Upper lobe of left lung (tissue), 6 donors: ENCODE data around the gene PRSS2. TPM values are rescaled to one million over a fixed set of nuclear protein-coding genes. Genes with fewer than 3 reads are reported as not detected.
A peak's percentile ranks its signal among the peaks of the same experiment; 100 is the strongest.

Experiments
- ATAC-seq, 2 donors: fragments of 200-7000 bp; cut with Tn5 transposase; one replicate each; pipeline ENCODE4 v1.9.1; 2022; ENCODE audit warnings: mild to moderate bottlenecking in 2 of 2, moderate library complexity in 2 of 2; ENCODE audit not compliant: low FRiP score in 2 of 2
- DNase-seq, 2 donors: peaks; one replicate each; pipeline ENCODE4 v3.0.0-alpha.2; 2019 to 2020
- H3K27ac ChIP-seq, 4 donors: fragments of 200-600 bp; sonication (generic); one replicate each; pipeline ENCODE4 v1.5.1; 2016 to 2019
- H3K27me3 ChIP-seq, 4 donors: fragments of 200-600 bp; sonication (generic); one replicate each; pipeline ENCODE4 v1.5.1; 2017 to 2019
- H3K36me3 ChIP-seq, 4 donors: fragments of 200-600 bp; sonication (generic); one replicate each; pipeline ENCODE4 v1.5.1; 2016 to 2019
- H3K4me1 ChIP-seq, 4 donors: fragments of 200-600 bp; sonication (generic); one replicate each; pipeline ENCODE4 v1.5.1; 2018 to 2019
- H3K4me3 ChIP-seq, 4 donors: fragments of 200-600 bp; sonication (generic); one replicate each; pipeline ENCODE4 v1.5.1; 2017 to 2019; ENCODE audit warnings: mild to moderate bottlenecking in 2 of 4, moderate library complexity in 1 of 4
- H3K9me3 ChIP-seq, 4 donors: fragments of 200-600 bp; sonication (generic); one replicate each; pipeline ENCODE4 v1.5.1; 2018 to 2019
- EP300 ChIP-seq, 4 donors: sonication (generic); formaldehyde crosslinking; IDR thresholded peaks; one replicate each; pipeline ENCODE4 v1.5.1; 2017; ENCODE audit warnings: antibody characterized with exemption in 4 of 4, control low read depth in 2 of 4
- POLR2A ChIP-seq, 4 donors: fragments of 450-650 bp; IDR thresholded peaks; one replicate each; pipeline ENCODE4 v1.5.1; 2016 to 2017; ENCODE audit warnings: antibody characterized with exemption in 4 of 4, mild to moderate bottlenecking in 2 of 4
- POLR2AphosphoS5 ChIP-seq, 2 donors: sonication (generic); formaldehyde crosslinking; IDR thresholded peaks; one replicate each; pipeline ENCODE4 v1.5.1; 2017; ENCODE audit warnings: antibody characterized with exemption in 2 of 2
- whole genome bisulfite sequencing, 2 donors: methylation state at CpG; one replicate each; pipeline ENCODE4 v1.1.5; 2017 to 2018; 5-methylcytosine and 5-hydroxymethylcytosine counted together
- total RNA-seq, 6 donors: library from RNA; depleted of rRNA in 4 of 6; stranded (reverse); fragments of >200 nt in 4 of 6; gene quantifications; one replicate each; pipeline versions ENCODE4 v1.1.0 to v1.2.1, GENCODE V29; 2016 to 2021
- TF ChIP-seq, protein P1 (sequence below), 6 experiments: fragments of 450-650 bp in 4 of 6; fragments of 200-600 bp in 2 of 6; sonication (generic) in 2 of 6; IDR thresholded peaks; one replicate each; pipeline ENCODE4 v1.5.1; 2016 to 2019; ENCODE audit warnings: antibody characterized with exemption in 6 of 6
- donor health status: DM: no; HTN: no; CAD: no; lungs with moderate emphysema.
- donor health status: DM: no; HTN: yes; CAD: no; lungs with severe emphysema.

The PRSS2 gene
- total RNA-seq, 6 donors from 2014 or later: 34.2 to 64.5 TPM; not detected in 4

DNA sequence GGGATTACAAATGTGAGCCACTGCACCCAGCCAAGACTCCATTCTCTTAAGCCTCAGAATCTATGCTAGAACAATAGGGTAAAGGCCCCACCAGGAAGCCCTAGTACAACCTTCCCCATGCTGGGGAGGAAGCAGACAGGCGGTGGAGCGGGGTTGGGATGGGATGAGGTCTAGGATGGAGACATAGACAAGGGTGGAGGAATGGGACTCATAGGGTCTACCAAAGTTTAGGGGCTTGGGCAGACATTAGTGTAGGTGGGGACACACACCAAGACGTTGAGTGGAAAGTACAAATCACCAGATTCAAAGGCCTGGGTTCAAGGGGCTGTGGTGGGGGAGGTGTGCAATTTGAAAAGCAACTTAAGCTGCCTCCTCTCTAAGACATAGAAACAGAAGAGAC lies 19.3 kb downstream of the PRSS2 start:
- no peaks in the 10 kb centered on the region for H3K27me3 ChIP-seq
- DNase-seq (no peak), ATAC-seq (no peak)
- H3K9me3 ChIP-seq: no peaks in the 10 kb centered on the region
- peak overlapping the region in 1 of 4 donors; percentile 10 for H3K4me3 ChIP-seq
- WGBS, 2 donors: 80 to 81% methylated on average over 3 of the region's 3 CpGs
- H3K27ac ChIP-seq: no peak overlapping the region
- H3K4me1 ChIP-seq: no peaks in the 10 kb centered on the region
- H3K36me3 ChIP-seq: no peaks in the 10 kb centered on the region
- TF ChIP-seq EP300 (IDR thresholded peaks at IDR 0.05) (no peak), POLR2AphosphoS5 (IDR thresholded peaks at IDR 0.05) (no peak), POLR2A (IDR thresholded peaks at IDR 0.05) (no peak)
- TF ChIP-seq, protein P1, sequence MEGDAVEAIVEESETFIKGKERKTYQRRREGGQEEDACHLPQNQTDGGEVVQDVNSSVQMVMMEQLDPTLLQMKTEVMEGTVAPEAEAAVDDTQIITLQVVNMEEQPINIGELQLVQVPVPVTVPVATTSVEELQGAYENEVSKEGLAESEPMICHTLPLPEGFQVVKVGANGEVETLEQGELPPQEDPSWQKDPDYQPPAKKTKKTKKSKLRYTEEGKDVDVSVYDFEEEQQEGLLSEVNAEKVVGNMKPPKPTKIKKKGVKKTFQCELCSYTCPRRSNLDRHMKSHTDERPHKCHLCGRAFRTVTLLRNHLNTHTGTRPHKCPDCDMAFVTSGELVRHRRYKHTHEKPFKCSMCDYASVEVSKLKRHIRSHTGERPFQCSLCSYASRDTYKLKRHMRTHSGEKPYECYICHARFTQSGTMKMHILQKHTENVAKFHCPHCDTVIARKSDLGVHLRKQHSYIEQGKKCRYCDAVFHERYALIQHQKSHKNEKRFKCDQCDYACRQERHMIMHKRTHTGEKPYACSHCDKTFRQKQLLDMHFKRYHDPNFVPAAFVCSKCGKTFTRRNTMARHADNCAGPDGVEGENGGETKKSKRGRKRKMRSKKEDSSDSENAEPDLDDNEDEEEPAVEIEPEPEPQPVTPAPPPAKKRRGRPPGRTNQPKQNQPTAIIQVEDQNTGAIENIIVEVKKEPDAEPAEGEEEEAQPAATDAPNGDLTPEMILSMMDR (IDR thresholded peaks at IDR 0.05): no peak

DNA sequence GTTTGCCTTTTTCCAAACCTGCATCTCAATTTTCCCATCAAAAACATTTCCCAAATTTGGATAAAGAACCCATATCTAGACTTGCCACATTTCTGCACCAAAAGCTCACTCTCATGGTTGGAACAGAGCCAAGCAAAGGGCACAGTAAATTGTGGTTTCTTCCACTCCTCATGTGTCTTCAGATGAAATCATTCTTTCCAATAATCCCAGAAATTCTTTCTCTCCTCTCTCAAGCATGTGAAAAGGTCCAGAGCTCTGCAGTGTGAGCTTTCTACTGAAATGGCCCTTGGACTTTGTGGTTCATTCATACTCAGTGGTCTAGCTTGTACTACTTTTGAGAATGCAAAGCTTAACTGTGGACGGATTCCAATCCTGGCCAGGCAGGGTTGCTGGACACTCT lies 19.8 kb downstream of the PRSS2 start:
- Histone ChIP-seq H3K9me3 (no peaks in the 10 kb centered on the region), H3K4me1 (no peaks in the 10 kb centered on the region)
- 75 to 90% methylated on average over 1 of the region's 1 CpG for whole genome bisulfite sequencing, 2 donors

DNA sequence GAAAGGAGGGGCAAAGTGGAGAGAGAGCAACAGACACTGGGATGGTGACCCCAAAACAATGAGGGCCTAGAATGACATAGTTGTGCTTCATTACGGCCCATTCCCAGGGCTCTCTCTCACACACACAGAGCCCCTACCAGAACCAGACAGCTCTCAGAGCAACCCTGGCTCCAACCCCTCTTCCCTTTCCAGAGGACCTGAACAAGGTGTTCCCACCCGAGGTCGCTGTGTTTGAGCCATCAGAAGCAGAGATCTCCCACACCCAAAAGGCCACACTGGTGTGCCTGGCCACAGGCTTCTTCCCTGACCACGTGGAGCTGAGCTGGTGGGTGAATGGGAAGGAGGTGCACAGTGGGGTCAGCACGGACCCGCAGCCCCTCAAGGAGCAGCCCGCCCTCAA lies 20.7 kb downstream of the PRSS2 start:
- no peaks in the 10 kb centered on the region for H3K36me3 ChIP-seq
- peaks cover 2 to 5% (median 4%) of the 10 kb centered on the region in 4 donors for H3K4me1 ChIP-seq
- H3K4me3 ChIP-seq: no peak overlapping the region
- DNase-seq: peak in 1 of 2 donors; percentile 36
- WGBS, 2 donors: 89 to 94% methylated on average over 4 to 6 of the region's 7 CpGs
- H3K27me3 ChIP-seq: peaks cover 0 to 8% (median 2%) of the 10 kb centered on the region in 4 donors
- TF ChIP-seq POLR2A (IDR thresholded peaks at IDR 0.05) (no peak), EP300 (IDR thresholded peaks at IDR 0.05) (no peak), POLR2AphosphoS5 (IDR thresholded peaks at IDR 0.05) (no peak)
- TF ChIP-seq, protein P1 (IDR thresholded peaks at IDR 0.05): no peak
- no peaks in the 10 kb centered on the region for H3K9me3 ChIP-seq
- no peak overlapping the region for H3K27ac ChIP-seq
- no peak for ATAC-seq

More for the DNA sequence above, 19.8 kb downstream of the PRSS2 start:
- TF ChIP-seq, protein P1 (IDR thresholded peaks at IDR 0.05): no peak
- no peak for TF ChIP-seq EP300 (IDR thresholded peaks at IDR 0.05)
- no peak for TF ChIP-seq POLR2A (IDR thresholded peaks at IDR 0.05)
- TF ChIP-seq POLR2AphosphoS5 (IDR thresholded peaks at IDR 0.05): no peak
- peaks cover 0 to 2% (median 0%) of the 10 kb centered on the region in 4 donors for H3K27me3 ChIP-seq
- H3K36me3 ChIP-seq: no peaks in the 10 kb centered on the region
- no peak for DNase-seq
- no peak overlapping the region for H3K27ac ChIP-seq
- no peak overlapping the region for H3K4me3 ChIP-seq
- ATAC-seq: no peak

DNA sequence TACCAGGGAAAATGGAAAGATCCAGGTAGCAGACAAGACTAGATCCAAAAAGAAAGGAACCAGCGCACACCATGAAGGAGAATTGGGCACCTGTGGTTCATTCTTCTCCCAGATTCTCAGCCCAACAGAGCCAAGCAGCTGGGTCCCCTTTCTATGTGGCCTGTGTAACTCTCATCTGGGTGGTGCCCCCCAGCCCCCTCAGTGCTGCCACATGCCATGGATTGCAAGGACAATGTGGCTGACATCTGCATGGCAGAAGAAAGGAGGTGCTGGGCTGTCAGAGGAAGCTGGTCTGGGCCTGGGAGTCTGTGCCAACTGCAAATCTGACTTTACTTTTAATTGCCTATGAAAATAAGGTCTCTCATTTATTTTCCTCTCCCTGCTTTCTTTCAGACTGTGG lies 21.4 kb downstream of the PRSS2 start:
- Histone ChIP-seq H3K9me3 (no peaks in the 10 kb centered on the region), H3K4me3 (no peak overlapping the region), H3K4me1 (peaks cover 8 to 11% (median 10%) of the 10 kb centered on the region in 4 donors), H3K27ac (no peak overlapping the region), H3K27me3 (peaks cover 0 to 15% (median 8%) of the 10 kb centered on the region in 4 donors), H3K36me3 (no peaks in the 10 kb centered on the region)
- 62 to 64% methylated on average over 1 of the region's 1 CpG for WGBS, 2 donors
- TF ChIP-seq EP300 (IDR thresholded peaks at IDR 0.05): no peak
- TF ChIP-seq, protein P1 (IDR thresholded peaks at IDR 0.05): no peak
- DNase-seq (no peak), ATAC-seq (no peak)

DNA sequence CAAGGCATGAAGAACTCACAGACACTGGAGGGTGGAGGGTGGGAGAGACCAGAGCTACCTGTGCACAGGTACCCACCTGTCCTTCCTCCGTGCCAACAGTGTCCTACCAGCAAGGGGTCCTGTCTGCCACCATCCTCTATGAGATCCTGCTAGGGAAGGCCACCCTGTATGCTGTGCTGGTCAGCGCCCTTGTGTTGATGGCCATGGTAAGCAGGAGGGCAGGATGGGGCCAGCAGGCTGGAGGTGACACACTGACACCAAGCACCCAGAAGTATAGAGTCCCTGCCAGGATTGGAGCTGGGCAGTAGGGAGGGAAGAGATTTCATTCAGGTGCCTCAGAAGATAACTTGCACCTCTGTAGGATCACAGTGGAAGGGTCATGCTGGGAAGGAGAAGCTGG lies 21.8 kb downstream of the PRSS2 start:
- TF ChIP-seq, protein P1 (IDR thresholded peaks at IDR 0.05): no peak
- no peak for TF ChIP-seq POLR2AphosphoS5 (IDR thresholded peaks at IDR 0.05)
- no peak for TF ChIP-seq EP300 (IDR thresholded peaks at IDR 0.05)
- TF ChIP-seq POLR2A (IDR thresholded peaks at IDR 0.05): no peak
- Histone ChIP-seq H3K27me3 (peaks cover 0 to 19% (median 11%) of the 10 kb centered on the region in 4 donors), H3K9me3 (no peaks in the 10 kb centered on the region), H3K36me3 (no peaks in the 10 kb centered on the region), H3K27ac (no peak overlapping the region), H3K4me3 (no peak overlapping the region), H3K4me1 (peaks cover 12 to 16% (median 15%) of the 10 kb centered on the region in 4 donors)
- DNase-seq: no peak
- ATAC-seq: no peak
- WGBS, 2 donors: 79 to 88% methylated on average over 2 of the region's 2 CpGs
